ENCODE results near the gene LIN52.

LIN52 gene, protein sequence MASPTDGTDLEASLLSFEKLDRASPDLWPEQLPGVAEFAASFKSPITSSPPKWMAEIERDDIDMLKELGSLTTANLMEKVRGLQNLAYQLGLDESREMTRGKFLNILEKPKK

DNA sequence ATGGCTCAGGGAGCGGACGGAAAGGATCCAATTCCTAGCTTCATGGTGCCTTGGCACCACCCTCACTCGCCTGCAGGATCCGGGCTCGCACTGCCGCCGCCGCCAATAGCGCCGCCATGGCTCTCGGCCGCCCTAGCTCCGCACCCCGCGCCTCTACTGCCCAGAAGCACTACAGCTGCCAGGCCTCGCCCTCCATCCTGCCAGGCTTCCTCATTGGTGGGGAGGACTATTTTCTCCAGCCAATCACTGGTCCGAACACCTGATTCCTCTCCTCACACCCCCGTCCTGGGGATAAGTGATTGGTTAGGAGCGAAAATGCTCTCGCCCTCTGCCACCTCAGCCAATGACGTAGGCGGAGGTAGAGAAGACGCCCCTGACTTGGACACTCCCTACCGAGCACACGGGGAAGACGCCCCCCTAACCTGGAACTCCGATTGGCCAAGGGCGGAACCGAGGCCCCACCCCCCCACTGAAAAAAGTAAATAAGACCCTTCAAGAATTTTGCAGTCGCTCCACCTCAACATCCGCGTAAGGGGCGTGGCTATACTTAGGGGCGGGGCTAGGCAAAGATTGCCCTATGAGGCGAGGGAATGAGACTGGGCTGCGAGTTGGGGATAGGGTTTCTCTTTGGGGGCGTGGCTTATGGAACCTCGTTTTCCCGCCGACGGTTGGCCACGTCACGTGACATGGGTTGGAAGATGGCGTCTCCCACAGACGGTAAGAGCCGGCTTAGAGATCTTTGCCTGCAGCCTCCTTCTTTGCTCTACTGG is at the start of gene LIN52, which contains the start of gene ALDH6A1:
Gene LIN52 (plus strand): TSS at position 680 of the 770 bp plus-strand sequence. CDS start 19 bp downstream, at position 699.
Gene ALDH6A1 (minus strand): TSS at position 177 of the 770 bp plus-strand sequence. CDS start 59 bp downstream, at position 118.
- DNase-seq (ENCODE audit: low read depth): peak; percentile 100
- peak within 1 kb of the TSS; percentile 79 for H3K4me3 ChIP-seq (ENCODE audit: low read depth, low read length)

DNA sequence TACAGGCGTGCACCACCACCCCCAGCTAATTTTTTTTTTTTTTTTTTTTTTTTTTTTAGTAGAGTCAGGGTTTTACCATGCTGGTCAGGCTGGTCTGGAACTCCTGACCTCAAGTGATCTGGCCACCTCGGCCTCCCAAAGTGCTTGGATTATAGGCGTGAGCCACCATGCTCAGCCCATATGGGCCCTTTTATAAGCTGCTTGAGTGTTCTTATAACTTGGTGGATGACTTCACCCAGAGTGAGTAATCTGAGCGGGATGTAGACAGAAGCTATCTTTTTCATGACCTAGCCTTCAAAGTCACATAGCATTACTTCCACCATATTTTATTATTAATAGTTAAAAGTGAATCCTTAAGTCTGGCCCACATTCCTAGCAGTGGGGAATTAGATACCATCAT is 49.2 kb upstream of the LIN52 start:
- no peak overlapping the region for H3K4me3 ChIP-seq (ENCODE audit: low read depth, low read length)
- DNase-seq (ENCODE audit: low read depth): peak; percentile 4

DNA sequence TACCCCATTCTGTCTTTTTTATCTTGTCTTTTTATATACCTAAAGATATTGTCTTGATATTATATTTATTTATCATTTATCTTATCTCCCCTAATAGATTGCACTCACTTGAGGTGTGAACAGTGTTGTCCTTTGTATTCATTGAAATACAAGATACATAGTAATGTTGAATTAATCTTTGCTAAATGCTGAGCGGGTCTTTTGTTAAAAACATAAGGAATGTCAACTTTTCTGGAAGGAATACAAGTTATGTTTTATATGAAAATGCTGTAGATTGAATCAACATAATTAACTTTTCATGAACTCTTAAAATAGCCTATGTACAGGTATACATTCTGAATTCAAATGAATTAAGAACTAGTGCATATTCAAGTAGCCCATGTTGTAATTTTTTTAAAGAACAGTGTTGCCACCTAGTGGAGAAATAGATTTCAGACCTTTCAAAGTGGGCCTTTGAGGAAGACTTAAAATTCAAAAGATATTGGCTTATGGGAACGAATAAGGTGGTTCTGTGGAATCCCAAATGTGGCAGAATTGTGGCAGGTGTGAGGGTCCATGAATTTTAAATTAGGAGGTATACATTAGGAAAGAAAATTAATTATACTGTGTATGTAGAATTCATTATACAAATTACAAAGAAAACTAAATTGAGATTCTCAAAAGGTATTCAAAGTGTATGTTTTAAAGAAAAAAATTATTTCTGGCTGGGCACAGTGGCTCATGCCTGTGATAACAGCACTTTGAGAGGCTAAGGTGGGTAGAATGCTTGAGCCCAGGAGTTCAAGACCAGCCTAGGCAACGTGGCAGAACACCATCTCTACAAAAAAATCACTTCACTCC is 46.5 kb upstream of the LIN52 start:
- no peak for DNase-seq (ENCODE audit: low read depth)
- no peak overlapping the region for H3K4me3 ChIP-seq (ENCODE audit: low read depth, low read length)

DNA sequence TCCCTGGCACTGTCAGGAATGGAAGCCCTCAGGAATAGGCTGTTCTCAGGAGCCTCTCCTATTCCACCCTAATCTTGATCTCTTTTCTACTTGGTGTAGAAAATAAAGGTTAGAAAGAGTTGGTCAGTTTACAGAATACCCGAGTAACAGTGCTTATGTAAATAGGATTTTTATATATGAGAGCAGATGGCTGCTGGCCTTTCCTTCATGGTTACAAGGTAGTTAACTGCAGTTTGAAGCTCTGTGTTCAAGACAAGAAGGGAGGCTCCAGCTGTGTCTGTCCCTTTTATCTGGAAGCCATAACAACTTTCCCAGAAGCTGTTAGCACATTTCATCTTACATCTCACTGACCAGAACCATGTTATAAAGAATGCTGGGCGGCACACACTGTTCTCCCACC is 42.5 kb upstream of the LIN52 start:
- DNase-seq (ENCODE audit: low read depth): no peak

DNA sequence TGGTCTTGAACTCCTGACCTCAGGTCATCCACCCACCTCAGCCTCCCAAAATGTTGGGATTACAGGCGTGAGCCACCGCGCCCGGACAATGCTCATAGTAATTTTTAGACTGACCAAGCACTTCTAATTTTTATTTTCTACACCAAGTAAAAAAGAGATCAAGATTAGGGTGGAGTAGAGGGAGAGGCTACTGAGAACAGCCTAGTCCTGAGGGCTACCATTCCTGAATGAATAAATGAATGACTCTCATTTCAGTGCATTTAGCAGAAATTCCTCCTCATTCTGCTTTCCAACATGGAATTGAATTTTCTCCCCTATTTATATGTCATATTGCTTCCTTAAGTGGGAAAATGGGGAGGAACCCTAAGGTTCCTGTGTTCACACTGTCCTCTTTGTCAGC is 39.2 kb upstream of the LIN52 start:
- no peak overlapping the region for H3K4me3 ChIP-seq (ENCODE audit: low read depth, low read length)
- DNase-seq (ENCODE audit: low read depth): no peak

More for the DNA sequence above, 42.5 kb upstream of the LIN52 start:
- H3K4me3 ChIP-seq (ENCODE audit: low read depth, low read length): no peak overlapping the region

DNA sequence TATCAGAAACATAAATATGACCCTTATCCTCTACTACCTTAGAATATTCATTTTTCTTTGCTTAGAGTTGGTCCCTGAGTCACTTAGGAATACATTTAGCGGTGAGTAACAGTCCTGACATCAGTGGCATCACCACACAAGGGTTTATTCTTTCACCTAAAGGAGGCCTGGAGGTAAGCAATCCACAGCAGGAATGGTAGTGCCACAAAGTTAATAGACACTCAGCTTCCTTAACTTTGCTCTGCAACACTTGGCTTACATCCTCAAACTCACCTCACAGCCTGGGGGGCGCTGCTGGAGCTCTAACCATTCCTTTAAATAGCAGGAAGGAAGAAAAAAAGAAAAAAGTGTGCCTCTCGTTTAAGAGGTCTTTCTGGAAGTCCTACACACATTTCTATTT is 36.5 kb upstream of the LIN52 start:
- no peak for DNase-seq (ENCODE audit: low read depth)
- H3K4me3 ChIP-seq (ENCODE audit: low read depth, low read length): no peak overlapping the region

DNA sequence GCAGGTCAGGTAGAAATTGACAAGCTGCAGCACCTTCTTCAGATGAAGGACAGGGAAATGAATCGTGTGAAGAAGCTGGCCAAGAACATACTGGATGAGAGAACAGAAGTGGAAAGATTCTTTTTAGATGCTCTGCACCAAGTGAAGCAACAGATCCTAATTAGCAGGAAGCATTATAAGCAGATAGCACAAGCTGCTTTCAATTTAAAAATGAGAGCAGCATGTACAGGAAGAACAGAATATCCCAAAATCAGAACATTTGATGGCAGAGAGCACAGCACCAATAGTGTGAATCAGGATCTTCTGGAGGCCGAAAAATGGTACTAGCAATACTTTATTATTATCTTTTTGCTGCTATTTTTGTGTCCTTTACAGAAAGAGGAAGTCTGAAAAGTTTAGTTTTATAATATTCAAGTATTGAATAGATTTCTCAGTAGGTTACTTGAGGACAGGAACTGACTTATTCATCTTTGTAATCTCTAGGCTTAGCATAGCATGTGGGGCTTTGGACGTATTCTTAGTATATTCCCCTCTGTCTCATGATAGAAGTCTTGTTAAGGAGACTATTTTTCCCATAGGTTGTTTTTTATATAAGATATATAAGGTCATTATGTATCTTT is 34.8 kb upstream of the LIN52 start:
- H3K4me3 ChIP-seq (ENCODE audit: low read depth, low read length): no peak overlapping the region
- DNase-seq (ENCODE audit: low read depth): no peak

DNA sequence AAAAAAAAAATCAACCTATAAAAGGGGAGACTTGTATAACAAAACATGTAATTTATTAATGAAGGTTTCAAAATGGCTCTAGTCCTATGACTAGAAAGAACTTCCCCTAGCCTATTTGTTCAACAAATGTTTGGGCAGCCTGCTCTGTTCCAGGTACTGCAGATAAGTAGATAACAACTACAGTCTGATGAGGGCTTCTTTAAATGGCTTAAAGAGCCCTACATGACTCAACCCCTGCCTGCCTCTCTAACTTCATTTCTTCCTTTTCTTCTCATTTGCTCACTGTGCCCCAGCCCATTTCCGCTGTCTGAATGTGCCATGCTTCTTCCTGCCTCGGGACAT is 22.0 kb upstream of the LIN52 start:
- no peak overlapping the region for H3K4me3 ChIP-seq (ENCODE audit: low read depth, low read length)
- DNase-seq (ENCODE audit: low read depth): no peak

DNA sequence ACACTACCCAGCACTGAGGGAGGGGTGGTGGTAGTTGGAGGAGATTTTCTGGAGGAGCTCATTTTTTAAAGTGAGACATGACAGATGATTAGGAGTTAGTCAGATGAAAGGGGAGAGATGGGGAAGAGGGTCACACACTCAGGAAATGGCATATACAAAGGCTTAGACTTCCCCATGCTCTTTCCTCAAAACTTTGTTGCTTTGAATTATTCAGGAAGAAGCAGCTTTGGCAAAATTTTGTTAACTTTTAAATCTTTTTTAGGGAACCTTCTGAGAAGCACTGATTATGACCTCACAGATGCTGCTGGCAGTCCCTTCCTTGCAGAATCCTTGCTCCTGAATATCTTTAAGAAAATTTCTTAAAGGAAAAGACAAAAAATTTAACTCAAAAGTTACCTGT is 20.3 kb upstream of the LIN52 start:
- H3K4me3 ChIP-seq (ENCODE audit: low read depth, low read length): no peak overlapping the region
- DNase-seq (ENCODE audit: low read depth): no peak

DNA sequence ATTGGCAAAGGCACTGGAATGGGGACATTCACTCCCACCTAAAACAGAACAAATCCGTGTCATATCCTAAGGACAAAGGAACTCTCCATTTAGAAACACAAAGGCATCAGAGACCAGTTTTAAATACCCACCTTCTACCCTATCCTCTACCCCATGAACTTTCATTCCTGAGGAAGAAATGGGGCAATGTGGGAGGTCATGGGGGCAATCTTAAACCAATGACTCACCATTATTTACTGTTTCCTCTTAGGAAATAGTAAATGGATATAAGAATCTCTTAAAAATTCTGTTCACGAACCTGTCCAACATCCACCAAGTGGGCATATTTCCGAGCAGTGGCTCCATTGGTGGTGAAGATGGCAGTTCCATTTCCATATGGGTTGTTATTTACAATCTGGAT is 19.9 kb upstream of the LIN52 start:
- H3K4me3 ChIP-seq (ENCODE audit: low read depth, low read length): no peak overlapping the region
- no peak for DNase-seq (ENCODE audit: low read depth)

DNA sequence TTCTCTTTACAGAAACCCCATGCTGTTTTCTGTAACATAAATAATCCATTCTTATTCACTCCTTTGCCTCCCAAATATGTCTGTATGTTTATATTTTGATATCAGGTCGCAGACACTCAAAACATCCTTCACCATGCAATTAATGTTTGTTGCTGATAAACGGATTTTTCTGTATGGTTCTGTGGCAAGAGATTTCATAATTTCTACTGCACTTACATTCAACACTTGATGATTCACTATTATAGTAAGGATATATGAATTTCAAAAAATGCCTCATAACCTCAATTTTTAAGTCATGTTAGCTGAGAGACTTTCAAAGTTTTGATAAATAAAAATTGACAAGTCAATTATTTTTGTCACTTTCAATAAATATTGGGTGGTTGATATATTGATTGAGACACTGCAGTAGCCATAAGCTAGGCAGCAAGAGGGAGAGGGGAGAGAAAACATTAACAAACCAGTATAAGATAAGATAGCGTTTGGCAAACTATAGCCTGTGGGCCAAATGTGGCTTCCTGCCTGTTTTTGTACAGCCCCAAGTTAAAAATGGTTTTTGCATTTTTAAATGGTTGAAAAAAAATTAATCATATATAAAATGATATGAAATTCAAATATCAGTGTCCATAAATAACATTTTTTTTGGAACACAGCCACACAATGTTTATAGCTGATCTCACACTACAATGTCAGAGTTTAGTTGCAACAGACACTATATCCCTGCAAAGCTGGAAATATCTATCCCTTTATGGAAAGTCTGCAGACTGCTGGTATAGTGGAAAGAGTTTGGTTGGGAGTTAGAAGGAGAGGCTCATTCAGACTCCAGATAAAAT is 18.8 kb upstream of the LIN52 start:
- no peak overlapping the region for H3K4me3 ChIP-seq (ENCODE audit: low read depth, low read length)
- no peak for DNase-seq (ENCODE audit: low read depth)

DNA sequence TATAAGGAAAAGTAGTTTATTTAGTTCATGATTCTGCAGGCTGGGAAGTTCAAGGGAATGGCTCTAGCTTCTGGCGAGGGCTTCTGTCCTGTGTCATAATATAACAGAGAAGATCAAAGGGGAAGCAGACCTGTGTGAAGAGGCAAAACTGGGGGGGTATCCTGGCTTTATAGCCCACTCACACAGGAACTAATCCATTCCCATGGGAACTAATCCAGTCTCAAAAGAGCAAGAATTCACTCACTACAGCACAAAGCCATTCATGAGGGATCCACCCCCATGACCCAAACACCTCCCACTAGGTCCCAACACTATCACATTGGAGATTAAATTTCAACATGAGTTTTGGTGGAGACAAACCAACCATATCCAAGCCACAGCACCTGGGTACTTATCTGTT is 7.4 kb upstream of the LIN52 start:
- no peak for DNase-seq (ENCODE audit: low read depth)
- H3K4me3 ChIP-seq (ENCODE audit: low read depth, low read length): no peak overlapping the region

DNA sequence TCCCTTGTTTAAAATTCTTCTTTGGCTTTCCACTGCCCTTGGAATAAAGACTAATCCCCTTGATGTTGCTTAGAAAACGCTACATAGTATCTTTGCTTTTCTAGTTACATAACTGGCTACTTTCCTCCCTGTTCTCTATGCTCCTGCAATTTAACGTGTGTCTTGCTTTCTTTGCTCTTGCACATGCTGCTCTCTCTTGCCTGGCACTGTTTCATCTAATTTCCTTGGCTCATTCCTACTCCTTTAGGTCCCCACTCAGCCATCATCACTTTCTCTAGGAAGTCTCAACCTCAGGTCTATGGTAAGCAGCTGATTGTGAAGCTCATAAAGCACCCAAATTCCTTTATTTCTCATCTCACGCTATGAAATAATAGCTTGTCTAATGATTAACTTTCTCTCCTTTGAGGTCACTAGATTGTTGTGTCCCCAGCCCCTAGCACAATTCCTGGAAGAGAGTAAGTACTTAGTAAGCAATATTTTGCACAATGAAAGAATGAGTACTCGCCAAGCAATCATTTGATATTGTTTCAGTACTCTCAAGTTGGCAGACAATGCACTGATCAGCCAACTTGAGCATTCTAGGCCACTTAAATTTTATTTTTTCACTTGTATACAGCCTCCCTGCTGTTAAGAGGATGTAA is 3.8 kb upstream of the LIN52 start:
- H3K4me3 ChIP-seq (ENCODE audit: low read depth, low read length): no peak overlapping the region
- DNase-seq (ENCODE audit: low read depth): no peak

DNA sequence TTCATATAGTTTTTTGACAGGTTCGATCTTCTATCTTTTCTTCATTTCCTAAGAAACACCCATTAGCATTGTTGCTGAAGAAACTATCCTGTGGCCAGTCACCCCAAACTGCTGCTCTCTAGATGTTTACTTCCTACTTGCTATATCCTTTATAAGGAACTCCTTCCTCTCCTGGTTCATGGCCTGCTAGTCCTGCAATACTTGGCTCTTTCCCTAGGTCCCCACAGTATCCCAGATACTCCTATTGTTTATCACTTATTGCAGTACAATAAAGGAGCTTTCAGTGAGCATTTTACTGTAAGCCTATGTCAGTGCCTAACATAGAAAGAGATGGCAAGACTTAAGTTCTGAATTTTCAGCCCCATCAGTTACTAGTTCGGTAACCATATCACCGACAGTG is 3.3 kb upstream of the LIN52 start:
- no peak for DNase-seq (ENCODE audit: low read depth)
- no peak overlapping the region for H3K4me3 ChIP-seq (ENCODE audit: low read depth, low read length)

DNA sequence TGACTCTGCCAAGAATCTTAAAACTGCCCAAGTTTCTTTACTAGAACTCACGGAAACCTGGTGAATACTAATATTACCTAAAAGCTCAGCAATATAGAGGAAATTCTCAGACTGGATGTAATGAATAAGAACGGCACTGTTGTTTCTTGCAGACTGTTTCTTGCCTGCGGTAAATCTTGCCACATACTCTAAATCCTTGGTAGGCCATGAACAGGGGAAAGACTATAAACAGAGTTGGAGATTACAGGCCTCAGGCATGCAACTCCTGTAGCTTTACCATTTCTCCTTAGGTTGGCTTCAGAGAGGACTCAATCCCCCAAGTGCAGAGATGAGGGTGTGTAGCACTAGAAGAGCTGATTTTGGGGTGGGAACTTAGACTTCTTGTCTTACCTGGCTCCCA is 1.6 kb upstream of the LIN52 start:
- DNase-seq (ENCODE audit: low read depth): no peak
- H3K4me3 ChIP-seq (ENCODE audit: low read depth, low read length): peak overlapping the region; percentile 79

DNA sequence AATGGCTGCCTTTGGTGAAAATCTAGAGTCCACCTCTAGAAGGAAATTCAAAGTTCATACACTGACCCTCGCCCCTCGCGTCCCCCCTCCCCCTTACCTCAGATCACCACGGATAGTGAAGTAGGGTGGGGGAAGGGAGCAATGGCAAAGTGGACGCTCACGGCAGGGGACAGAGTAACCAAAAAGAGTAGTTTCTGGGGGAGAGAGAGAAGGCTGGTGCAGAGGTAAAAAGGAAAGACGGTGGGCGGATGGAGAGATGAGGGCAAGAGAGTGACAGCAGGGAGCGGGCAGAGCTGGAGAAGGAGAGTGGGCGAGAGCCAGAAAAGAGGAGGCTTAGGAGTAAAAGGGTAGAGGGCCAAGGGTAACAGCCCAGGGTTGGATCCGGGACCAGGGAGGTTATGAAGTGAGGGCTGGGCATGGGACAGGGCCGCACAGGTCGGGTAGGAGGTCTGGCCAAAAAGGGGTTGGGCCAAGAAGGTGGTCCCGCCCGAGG is 926 bp upstream of the LIN52 start:
- no peak for DNase-seq (ENCODE audit: low read depth)
- H3K4me3 ChIP-seq (ENCODE audit: low read depth, low read length): peak overlapping the region; percentile 79

DNA sequence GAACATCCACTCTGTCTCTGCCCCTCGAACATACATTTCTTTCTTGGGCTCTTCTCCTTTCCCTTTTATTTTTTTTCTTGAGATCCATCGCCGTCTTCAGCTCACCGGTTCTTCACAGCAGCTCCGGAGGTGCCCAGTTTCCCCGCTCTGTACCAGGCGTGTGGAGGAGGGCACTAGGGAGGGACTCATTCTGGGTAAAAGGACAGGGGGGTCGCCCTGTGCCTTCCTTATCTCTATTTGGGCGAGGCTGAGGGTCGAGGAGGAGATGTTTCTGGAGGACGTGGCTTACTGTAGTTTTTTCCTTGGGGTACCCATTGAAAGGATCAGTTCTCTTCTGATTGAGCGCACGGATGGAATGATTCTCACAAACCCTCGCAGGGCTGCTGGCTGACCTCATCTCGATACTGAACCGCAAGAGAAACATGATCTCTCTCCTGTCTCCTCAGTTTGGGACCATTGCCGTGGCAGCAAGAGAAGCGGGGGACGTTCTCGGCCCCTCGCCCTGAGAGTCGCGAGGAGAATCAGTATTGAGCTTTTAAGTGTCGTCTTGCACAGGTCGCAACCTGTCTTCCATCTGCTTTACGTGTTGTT is 386 bp downstream of the LIN52 start:
- no peak for DNase-seq (ENCODE audit: low read depth)
- peak overlapping the region; percentile 79 for H3K4me3 ChIP-seq (ENCODE audit: low read depth, low read length)

DNA sequence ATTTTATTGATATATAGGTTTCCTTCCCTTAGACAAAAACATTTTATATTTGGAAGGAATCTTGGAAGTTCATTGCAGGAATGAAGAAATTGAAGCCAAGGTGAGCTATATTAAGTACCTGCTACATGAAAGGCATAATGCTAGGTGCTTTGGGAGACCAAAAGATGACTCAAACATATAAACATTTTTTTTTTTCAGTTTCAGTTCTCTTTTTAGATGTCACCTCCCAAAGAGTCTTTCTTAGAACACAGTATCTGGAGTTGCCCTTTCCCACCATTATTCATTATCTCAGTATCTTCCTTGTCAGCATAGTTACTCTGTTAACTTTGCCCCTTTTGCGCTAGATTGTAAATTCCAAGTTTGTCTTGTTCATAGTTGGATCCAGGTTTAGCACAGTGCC is 1.1 kb downstream of the LIN52 start:
- no peak for DNase-seq (ENCODE audit: low read depth)
- H3K4me3 ChIP-seq (ENCODE audit: low read depth, low read length): peak overlapping the region; percentile 79

Measured in skeletal muscle cell (primary cell).